Lower leg skin (tissue), 4 donors: ENCODE results near the gene AGMAT. TPM values are rescaled to one million over a fixed set of nuclear protein-coding genes. Genes with fewer than 3 reads are reported as not detected.

Experiments
- DNase-seq, 2 donors: peaks; one replicate each; pipeline ENCODE4 v3.0.0-alpha.2; 2019; ENCODE audit warnings: low spot score in 2 of 2
- H3K4me3 ChIP-seq: fragments of 200-600 bp; sonication (generic); 2 replicates; pipeline ENCODE4 v1.5.1; 2017; ENCODE audit warnings: mild to moderate bottlenecking, low read depth; ENCODE audit not compliant: poor library complexity, severe bottlenecking
- CTCF ChIP-seq, 3 donors: fragments of 450-650 bp; IDR thresholded peaks; one replicate each; pipeline ENCODE4 v1.5.1; 2016; ENCODE audit warnings: antibody characterized with exemption in 3 of 3, mild to moderate bottlenecking in 3 of 3, moderate library complexity in 2 of 3
- POLR2A ChIP-seq, 2 donors: fragments of 450-650 bp; IDR thresholded peaks; one replicate each; pipeline ENCODE4 v1.6.1; 2016 to 2017; ENCODE audit warnings: antibody characterized with exemption in 2 of 2, mild to moderate bottlenecking in 1 of 2, moderate library complexity in 1 of 2
- WGBS, 2 donors: methylation state at CpG; one replicate each; pipeline ENCODE4 v1.1.5; 2018; 5-methylcytosine and 5-hydroxymethylcytosine counted together
- intact Hi-C: fragments of 100-400 bp; cut with DNase I; formaldehyde crosslinking; loops from one replicate; pipeline ENCODE4 v1.15.0; 2023; ENCODE audit warnings: low total_unique reads
- total RNA-seq, 4 donors: library from RNA; depleted of rRNA; stranded (reverse); fragments of >200 nt; gene quantifications; one replicate each; pipeline ENCODE4 v1.1.0, GENCODE V29; 2016

AGMAT gene
- total RNA-seq, 4 donors from 2014 or later = 0.54 TPM; not detected in 3

- no peak overlapping the region for H3K4me3 ChIP-seq
- WGBS, 2 donors = 93% methylated on average over 12 of the region's 12 CpGs
- DNase-seq = peak in 1 of 2 donors; percentile 40
- intact Hi-C loops = no loop called here
- TF ChIP-seq CTCF (IDR thresholded peaks at IDR 0.05) = no peak
- TF ChIP-seq POLR2A (IDR thresholded peaks at IDR 0.05) = no peak
Measured at GRCh38 chr1:15543589-15544568, 41.0 kb downstream of the AGMAT start.

GRCh38 chr1:15543251-15543588 is 41.6 kb downstream of the AGMAT start:
- 98 to 99% methylated on average over 5 of the region's 5 CpGs for WGBS, 2 donors

GRCh38 chr1:15542388-15543250 is 42.2 kb downstream of the AGMAT start:
- intact Hi-C loops = no loop called here
- 84 to 87% methylated on average over 7 of the region's 7 CpGs for WGBS, 2 donors
- peak in 1 of 2 donors; percentile 28 for DNase-seq
- TF ChIP-seq POLR2A (IDR thresholded peaks at IDR 0.05) (no peak), CTCF (IDR thresholded peaks at IDR 0.05) (no peak)
- no peak overlapping the region for H3K4me3 ChIP-seq

More at GRCh38 chr1:15543251-15543588, 41.6 kb downstream of the AGMAT start:
- intact Hi-C loops = no loop called here
- peak in 1 of 2 donors; percentile 37 for DNase-seq
- TF ChIP-seq POLR2A (IDR thresholded peaks at IDR 0.05) = no peak
- TF ChIP-seq CTCF (IDR thresholded peaks at IDR 0.05) = no peak
- no peak overlapping the region for H3K4me3 ChIP-seq

GRCh38 chr1:15541231-15541792 is 43.5 kb downstream of the AGMAT start:
- 96% methylated on average over 4 of the region's 4 CpGs for WGBS, 2 donors
- no peak for TF ChIP-seq POLR2A (IDR thresholded peaks at IDR 0.05)
- TF ChIP-seq CTCF (IDR thresholded peaks at IDR 0.05) = no peak
- no peak for DNase-seq
- H3K4me3 ChIP-seq = no peak overlapping the region
- intact Hi-C loops = no loop called here

- WGBS, 2 donors = 88 to 92% methylated on average over 8 of the region's 8 CpGs
- DNase-seq = peak in 1 of 2 donors; percentile 34
- H3K4me3 ChIP-seq = no peak overlapping the region
- no peak for TF ChIP-seq CTCF (IDR thresholded peaks at IDR 0.05)
- TF ChIP-seq POLR2A (IDR thresholded peaks at IDR 0.05) = no peak
- intact Hi-C loops = no loop called here
Measured at GRCh38 chr1:15540186-15540585, 44.7 kb downstream of the AGMAT start.
